Measurements from ENCODE around the gene ODF2. TPM values are rescaled to one million over a fixed set of nuclear protein-coding genes. Genes with fewer than 3 reads are reported as not detected.

Gene ODF2
- total RNA-seq, 1 experiment from 2014 or later, result 31.2 TPM

- H4K20me1 ChIP-seq (ENCODE audit: low read length), result no peaks in the 10 kb centered on the region
- H3K4me3 ChIP-seq (ENCODE audit: low read length), result no peak overlapping the region
- ATAC-seq (no peak), DNase-seq (no peak)
- no TSS peak for BruUV-seq (replicated peaks)
- no peaks in the 10 kb centered on the region for H3K9me3 ChIP-seq (ENCODE audit: low read length)
- intact Hi-C loops (cut with micrococcal nuclease), result no loop called here
- H3K27me3 ChIP-seq (ENCODE audit: low read length), result no peaks in the 10 kb centered on the region
- H3K36me3 ChIP-seq (ENCODE audit: low read depth, low read length), result no peaks in the 10 kb centered on the region
- no peak overlapping the region for H3K4me2 ChIP-seq (ENCODE audit: low read length)
- ChIA-PET CTCF (no interaction called here), POLR2A (ENCODE audit: unreplicated experiment) (no interaction called here)
- H3K4me1 ChIP-seq (ENCODE audit: insufficient read depth, low read length), result no peaks in the 10 kb centered on the region
- no peaks in the 10 kb centered on the region for H3K79me2 ChIP-seq (ENCODE audit: low read length)
- H3K27ac ChIP-seq (ENCODE audit: low read length), result no peak overlapping the region
- no peaks in the 10 kb centered on the region for H3K9me2 ChIP-seq (replicated peaks; ENCODE audit: low read length)
- H3F3A ChIP-seq (ENCODE audit: low read length, unreplicated experiment), result no peaks in the 10 kb centered on the region
- no peak overlapping the region for H3K9ac ChIP-seq (ENCODE audit: low read length)
- H2AFZ ChIP-seq (ENCODE audit: low read length), result no peak overlapping the region
- TF ChIP-seq EZH2 (IDR thresholded peaks at IDR 0.05; ENCODE audit: low read length, unreplicated experiment) (no peak), CTCF (conservative IDR thresholded peaks at IDR 0.05; ENCODE audit: low read depth, low read length) (no peak), EZH2phosphoT487 (IDR thresholded peaks at IDR 0.05; ENCODE audit: borderline replicate concordance, low read length) (no peak)
Measured at GRCh38 chr9:128448746-128449145, 7.1 kb upstream of the ODF2 start.

GRCh38 chr9:128454991-128455390 lies 815 bp upstream of the ODF2 start:
- Histone ChIP-seq H3K27ac (ENCODE audit: low read length) (no peak overlapping the region), H3K4me1 (ENCODE audit: insufficient read depth, low read length) (no peaks in the 10 kb centered on the region; the same call in none of the 2 replicates), H2AFZ (ENCODE audit: low read length) (no peak overlapping the region), H3K9ac (ENCODE audit: low read length) (no peak overlapping the region), H3K36me3 (ENCODE audit: low read depth, low read length) (no peaks in the 10 kb centered on the region), H3K4me3 (ENCODE audit: low read length) (no peak overlapping the region), H4K20me1 (ENCODE audit: low read length) (no peaks in the 10 kb centered on the region), H3K9me3 (ENCODE audit: low read length) (no peaks in the 10 kb centered on the region), H3K9me2 (replicated peaks; ENCODE audit: low read length) (no peaks in the 10 kb centered on the region), H3K79me2 (ENCODE audit: low read length) (peaks cover 8% of the 10 kb centered on the region), H3K4me2 (ENCODE audit: low read length) (peak overlapping the region; percentile 96; the same call in 1 of the 2 replicates), H3F3A (ENCODE audit: low read length, unreplicated experiment) (no peaks in the 10 kb centered on the region), H3K27me3 (ENCODE audit: low read length) (no peaks in the 10 kb centered on the region)
- intact Hi-C loops (cut with micrococcal nuclease), result no loop called here
- ATAC-seq (no peak), DNase-seq (no peak)
- ChIA-PET CTCF (no interaction called here), POLR2A (ENCODE audit: unreplicated experiment) (interaction anchor here (0.7 kb wide), 1 partner anchor 231 kb away, joined by 3 read pairs; no protein-coding TSS in a partner anchor)
- TF ChIP-seq EZH2 (IDR thresholded peaks at IDR 0.05; ENCODE audit: low read length, unreplicated experiment) (no peak), CTCF (conservative IDR thresholded peaks at IDR 0.05; ENCODE audit: low read depth, low read length) (no peak), EZH2phosphoT487 (IDR thresholded peaks at IDR 0.05; ENCODE audit: borderline replicate concordance, low read length) (no peak)
- BruUV-seq (replicated peaks), result no TSS peak

DNA sequence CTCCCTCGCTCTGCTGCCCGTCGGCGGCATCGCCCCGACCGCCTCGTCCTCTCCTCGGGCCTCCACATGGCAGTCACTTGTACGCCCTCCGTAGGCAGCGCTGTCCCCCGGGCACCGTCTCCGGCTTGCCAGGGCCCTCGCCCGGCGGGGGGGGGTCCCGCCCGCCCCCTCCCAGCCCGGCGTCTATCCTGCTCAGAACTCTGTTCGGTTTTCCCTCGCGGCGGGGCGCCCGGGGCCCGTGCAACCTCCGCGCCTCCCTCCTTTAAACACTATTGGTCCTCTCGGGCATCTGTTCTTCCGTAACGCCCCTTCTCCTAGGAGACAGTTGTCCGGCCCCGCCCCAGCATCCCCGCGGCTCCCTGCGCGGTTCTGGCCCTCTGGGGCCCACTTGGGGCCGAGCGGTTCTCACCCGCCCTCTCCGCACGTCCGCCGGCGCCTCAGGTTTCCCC lies 831 bp downstream of the ODF2 start:
- CTCF ChIA-PET, result no interaction called here
- intact Hi-C loops (cut with micrococcal nuclease), result no loop called here
- Histone ChIP-seq H3K4me3 (ENCODE audit: low read length) (peak overlapping the region; percentile 77), H2AFZ (ENCODE audit: low read length) (peak overlapping the region; percentile 96), H3F3A (ENCODE audit: low read length, unreplicated experiment) (no peaks in the 10 kb centered on the region), H3K9me2 (replicated peaks; ENCODE audit: low read length) (no peaks in the 10 kb centered on the region), H3K4me1 (ENCODE audit: insufficient read depth, low read length) (no peaks in the 10 kb centered on the region; the same call in none of the 2 replicates), H3K36me3 (ENCODE audit: low read depth, low read length) (no peaks in the 10 kb centered on the region), H3K27ac (ENCODE audit: low read length) (peak overlapping the region; percentile 44; the same call in 1 of the 2 replicates), H3K27me3 (ENCODE audit: low read length) (no peaks in the 10 kb centered on the region), H3K9me3 (ENCODE audit: low read length) (no peaks in the 10 kb centered on the region), H3K9ac (ENCODE audit: low read length) (peak overlapping the region; percentile 75), H4K20me1 (ENCODE audit: low read length) (no peaks in the 10 kb centered on the region), H3K4me2 (ENCODE audit: low read length) (peak overlapping the region; percentile 96), H3K79me2 (ENCODE audit: low read length) (peaks cover 8% of the 10 kb centered on the region)
- BruUV-seq (replicated peaks), result no TSS peak
- POLR2A ChIA-PET (ENCODE audit: unreplicated experiment), result no interaction called here
- TF ChIP-seq EZH2 (IDR thresholded peaks at IDR 0.05; ENCODE audit: low read length, unreplicated experiment) (no peak), EZH2phosphoT487 (IDR thresholded peaks at IDR 0.05; ENCODE audit: borderline replicate concordance, low read length) (no peak), CTCF (conservative IDR thresholded peaks at IDR 0.05; ENCODE audit: low read depth, low read length) (no peak)
- peak; percentile 77 for ATAC-seq
- peak; percentile 59 for DNase-seq

All from PC-3 (cell line).